Stimulated activated CD4-positive, alpha-beta T cell treated with anti-CD3 and anti-CD28 coated beads, Interleukin-4, amount 100 ng/mL, for 24 hours (primary cell): ENCODE measurements around the gene TSPAN18.

Experiments
- DNase-seq: peaks from one replicate; pipeline ENCODE4 v3.0.0-alpha.2; 2020

TSPAN18 gene

GRCh38 chr11:44948155-44948554 lies 221.4 kb downstream of the TSPAN18 start:
- DNase-seq: no peak

GRCh38 chr11:44949160-44950030 lies 222.6 kb downstream of the TSPAN18 start:
- peak; percentile 31 for DNase-seq

- DNase-seq: peak; percentile 26
These were observed 223.4 kb downstream of the TSPAN18 start for GRCh38 chr11:44950031-44950624.

GRCh38 chr11:44950625-44951476 lies 224.1 kb downstream of the TSPAN18 start, which contains the start of gene TP53I11:
Gene TP53I11, minus strand, starts transcription at chr11:44950883. Its CDS starts 12,548 bp downstream, at chr11:44938335.
- peak; percentile 61 for DNase-seq

- DNase-seq: no peak
These were observed 225.3 kb downstream of the TSPAN18 start for GRCh38 chr11:44952082-44952481.

GRCh38 chr11:44952500-44953260 lies 225.9 kb downstream of the TSPAN18 start:
- no peak for DNase-seq

- DNase-seq: no peak
These were observed 227.5 kb downstream of the TSPAN18 start for GRCh38 chr11:44954051-44954906.

GRCh38 chr11:44955015-44955738 lies 228.4 kb downstream of the TSPAN18 start:
- DNase-seq: no peak

- no peak for DNase-seq
These were observed 230.3 kb downstream of the TSPAN18 start for GRCh38 chr11:44957040-44957515.

GRCh38 chr11:44957776-44958564 lies 231.2 kb downstream of the TSPAN18 start:
- no peak for DNase-seq

- no peak for DNase-seq
These were observed 232.3 kb downstream of the TSPAN18 start for GRCh38 chr11:44959064-44959463.

GRCh38 chr11:44960200-44960845 lies 233.6 kb downstream of the TSPAN18 start:
- DNase-seq: no peak

- DNase-seq: no peak
These were observed 235.7 kb downstream of the TSPAN18 start for GRCh38 chr11:44962464-44962863.

GRCh38 chr11:44963136-44963535 lies 236.4 kb downstream of the TSPAN18 start:
- DNase-seq: no peak

- DNase-seq: no peak
These were observed 237.2 kb downstream of the TSPAN18 start for GRCh38 chr11:44963948-44964347.

GRCh38 chr11:44964526-44965209 lies 237.9 kb downstream of the TSPAN18 start:
- no peak for DNase-seq

- DNase-seq: no peak
These were observed 239.9 kb downstream of the TSPAN18 start for GRCh38 chr11:44966694-44967093.

- DNase-seq: no peak
These were observed 241.3 kb downstream of the TSPAN18 start for GRCh38 chr11:44967930-44968496.
